ENCODE measurements around the gene YBX2.
"Not testable (repeated sequence)": the region's sequence is repeated elsewhere in the genome, so short reads cannot be mapped to it uniquely, and the experiment has no call there.

The YBX2 gene

DNA sequence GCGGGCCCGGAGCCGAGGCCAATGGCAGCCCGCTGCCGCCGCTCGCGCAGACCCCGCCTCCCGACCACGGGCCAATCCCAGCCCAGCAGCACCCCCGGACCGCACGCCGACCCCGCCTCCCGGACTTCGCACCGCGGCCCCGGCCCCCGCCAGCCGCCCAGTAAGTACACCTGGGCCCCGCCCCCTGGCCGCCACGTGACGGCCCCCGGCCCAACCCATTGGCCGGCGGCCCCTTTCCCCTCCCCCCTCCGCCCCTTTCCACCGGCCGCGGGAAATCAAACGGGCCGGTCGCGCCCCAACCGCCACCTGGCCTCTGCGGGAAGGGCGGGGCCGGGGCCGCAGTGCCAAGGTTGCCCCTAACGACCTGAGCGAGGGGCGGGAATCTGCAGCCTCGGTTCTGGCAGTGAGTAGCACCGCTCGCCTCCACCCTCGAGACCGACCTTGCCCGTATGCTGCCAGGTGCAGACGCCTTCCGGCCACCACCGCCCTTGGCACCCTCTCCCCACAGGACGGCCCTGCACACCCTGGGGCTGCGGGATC, at the start of gene YBX2:
YBX2 (minus strand) TSS at position 26 of the 540 bp plus-strand sequence. CDS start 139 bp downstream, outside the sequence.
- no peak within 1 kb of the TSS for H3K27ac ChIP-seq (ENCODE audit: low read depth, low read length)
- peak within 1 kb of the TSS; percentile 39 for H2AFZ ChIP-seq (ENCODE audit: low read length, unreplicated experiment)
- peak within 1 kb of the TSS; percentile 76 for H3K4me3 ChIP-seq (ENCODE audit: low read depth, low read length)
- H3K79me2 ChIP-seq (ENCODE audit: control insufficient read depth, insufficient read depth, low read length, unreplicated experiment): no peaks in the 10 kb centered on the region
- H3K27me3 ChIP-seq (ENCODE audit: insufficient read depth, low read length): peaks cover 39% of the 10 kb centered on the region
- no peaks in the 10 kb centered on the region for H3K36me3 ChIP-seq (ENCODE audit: insufficient read depth, low read length)
- peaks cover 3% of the 10 kb centered on the region for H3K4me1 ChIP-seq (ENCODE audit: control insufficient read depth, insufficient read depth, low read length, unreplicated experiment)

DNA sequence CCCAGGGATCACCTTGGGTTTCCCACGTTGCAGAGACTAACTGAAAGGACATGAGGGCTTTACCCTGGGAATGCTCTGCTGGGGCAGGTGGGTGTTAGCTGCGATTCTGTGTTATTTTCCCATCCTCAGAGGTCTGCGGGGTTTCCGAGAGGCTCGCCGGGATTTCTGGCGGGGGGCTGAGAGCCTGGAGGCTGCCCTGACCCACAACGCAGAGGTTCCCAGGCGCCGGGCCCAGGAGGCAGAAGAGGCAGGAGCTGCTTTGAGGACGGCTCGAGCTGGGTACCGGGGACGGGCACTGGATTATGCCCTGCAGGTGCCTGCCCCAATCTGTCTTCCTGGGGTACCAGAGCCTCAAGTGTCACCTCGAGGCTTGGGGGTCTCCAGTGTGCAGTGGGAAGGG, 48.8 kb upstream of the YBX2 start:
- no peaks in the 10 kb centered on the region for H3K79me2 ChIP-seq (ENCODE audit: control insufficient read depth, insufficient read depth, low read length, unreplicated experiment)

DNA sequence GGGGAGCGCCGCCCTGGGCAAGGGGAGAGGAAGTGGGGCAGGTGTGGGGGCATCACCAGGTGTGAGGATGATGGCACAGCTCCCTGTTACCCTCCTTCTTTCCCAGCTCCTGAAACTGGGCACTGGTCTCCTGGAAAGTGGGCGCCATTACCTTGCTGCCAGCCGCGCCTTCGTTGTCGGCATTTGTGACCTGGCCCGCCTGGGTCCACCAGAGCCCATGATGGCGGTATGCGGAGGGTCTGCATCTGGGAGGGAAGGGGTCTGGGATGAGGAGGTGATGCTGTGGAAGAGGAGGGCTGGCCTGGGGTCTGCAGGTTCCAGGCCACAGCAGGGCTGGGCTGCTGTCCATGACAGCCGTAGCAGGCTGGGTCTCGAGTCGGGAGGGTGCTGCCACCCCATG, 47.4 kb upstream of the YBX2 start:
- Histone ChIP-seq H3K4me1 (ENCODE audit: control insufficient read depth, insufficient read depth, low read length, unreplicated experiment) (no peaks in the 10 kb centered on the region), H3K4me3 (ENCODE audit: low read depth, low read length) (no peak overlapping the region), H3K27ac (ENCODE audit: low read depth, low read length) (no peak overlapping the region), H2AFZ (ENCODE audit: low read length, unreplicated experiment) (no peak overlapping the region), H3K79me2 (ENCODE audit: control insufficient read depth, insufficient read depth, low read length, unreplicated experiment) (no peaks in the 10 kb centered on the region), H3K36me3 (ENCODE audit: insufficient read depth, low read length) (no peaks in the 10 kb centered on the region), H3K27me3 (ENCODE audit: insufficient read depth, low read length) (peaks cover 10% of the 10 kb centered on the region; the same call in 1 of the 2 replicates)

More for the DNA sequence above, 48.8 kb upstream of the YBX2 start:
- H3K4me1 ChIP-seq (ENCODE audit: control insufficient read depth, insufficient read depth, low read length, unreplicated experiment): no peaks in the 10 kb centered on the region
- H3K4me3 ChIP-seq (ENCODE audit: low read depth, low read length): no peak overlapping the region
- peaks cover 10% of the 10 kb centered on the region; the same call in 1 of the 2 replicates for H3K27me3 ChIP-seq (ENCODE audit: insufficient read depth, low read length)
- no peaks in the 10 kb centered on the region for H3K36me3 ChIP-seq (ENCODE audit: insufficient read depth, low read length)
- no peak overlapping the region for H2AFZ ChIP-seq (ENCODE audit: low read length, unreplicated experiment)
- H3K27ac ChIP-seq (ENCODE audit: low read depth, low read length): no peak overlapping the region

DNA sequence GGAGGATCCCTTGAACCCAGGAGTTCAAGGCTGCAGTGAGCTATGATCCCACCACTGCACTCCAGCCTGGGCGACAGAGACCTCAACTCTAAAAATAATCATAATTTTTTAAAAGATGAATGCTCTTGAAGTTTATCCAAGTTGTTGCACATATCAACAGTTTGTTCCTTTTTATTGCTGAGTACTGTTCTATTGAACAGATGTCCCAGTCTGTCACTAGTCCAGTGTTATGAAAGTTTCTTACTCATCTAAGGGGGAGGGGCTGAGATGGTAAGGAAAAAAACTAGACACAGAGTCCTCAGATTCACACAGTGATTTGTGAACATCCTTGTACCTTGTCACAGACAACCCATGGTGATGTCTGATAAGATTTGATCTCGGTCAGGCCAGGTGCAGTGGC, 45.7 kb upstream of the YBX2 start:
- Histone ChIP-seq H3K27me3 (ENCODE audit: insufficient read depth, low read length) (peaks cover 10% of the 10 kb centered on the region; the same call in 1 of the 2 replicates), H3K27ac (ENCODE audit: low read depth, low read length) (no peak overlapping the region), H3K4me3 (ENCODE audit: low read depth, low read length) (no peak overlapping the region), H2AFZ (ENCODE audit: low read length, unreplicated experiment) (no peak overlapping the region), H3K79me2 (ENCODE audit: control insufficient read depth, insufficient read depth, low read length, unreplicated experiment) (no peaks in the 10 kb centered on the region), H3K36me3 (ENCODE audit: insufficient read depth, low read length) (no peaks in the 10 kb centered on the region), H3K4me1 (ENCODE audit: control insufficient read depth, insufficient read depth, low read length, unreplicated experiment) (no peaks in the 10 kb centered on the region)

DNA sequence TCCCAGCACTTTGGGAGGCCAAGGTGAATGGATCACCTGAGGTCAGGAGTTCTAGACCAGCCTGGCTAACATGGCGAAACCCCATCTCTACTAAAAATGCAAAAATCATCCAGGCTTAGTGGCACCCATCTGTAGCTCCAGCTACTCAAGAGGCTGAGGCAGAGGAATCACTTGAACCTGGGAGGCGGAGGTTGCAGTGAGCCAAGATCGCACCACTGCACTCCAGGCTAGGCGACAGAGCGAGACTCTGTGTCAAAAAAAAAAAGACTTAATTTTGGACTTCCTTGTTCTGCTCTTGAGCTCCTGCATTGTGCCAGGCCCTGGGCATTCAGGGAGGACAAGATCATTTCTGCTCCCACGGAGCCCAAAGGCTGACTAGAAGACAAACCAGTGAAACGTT, 43.2 kb upstream of the YBX2 start:
- H3K27ac ChIP-seq (ENCODE audit: low read depth, low read length); H3K4me3 ChIP-seq (ENCODE audit: low read depth, low read length); H3K27me3 ChIP-seq (ENCODE audit: insufficient read depth, low read length); H3K79me2 ChIP-seq (ENCODE audit: control insufficient read depth, insufficient read depth, low read length, unreplicated experiment); H2AFZ ChIP-seq (ENCODE audit: low read length, unreplicated experiment); H3K4me1 ChIP-seq (ENCODE audit: control insufficient read depth, insufficient read depth, low read length, unreplicated experiment); H3K36me3 ChIP-seq (ENCODE audit: insufficient read depth, low read length): not testable (repeated sequence)

DNA sequence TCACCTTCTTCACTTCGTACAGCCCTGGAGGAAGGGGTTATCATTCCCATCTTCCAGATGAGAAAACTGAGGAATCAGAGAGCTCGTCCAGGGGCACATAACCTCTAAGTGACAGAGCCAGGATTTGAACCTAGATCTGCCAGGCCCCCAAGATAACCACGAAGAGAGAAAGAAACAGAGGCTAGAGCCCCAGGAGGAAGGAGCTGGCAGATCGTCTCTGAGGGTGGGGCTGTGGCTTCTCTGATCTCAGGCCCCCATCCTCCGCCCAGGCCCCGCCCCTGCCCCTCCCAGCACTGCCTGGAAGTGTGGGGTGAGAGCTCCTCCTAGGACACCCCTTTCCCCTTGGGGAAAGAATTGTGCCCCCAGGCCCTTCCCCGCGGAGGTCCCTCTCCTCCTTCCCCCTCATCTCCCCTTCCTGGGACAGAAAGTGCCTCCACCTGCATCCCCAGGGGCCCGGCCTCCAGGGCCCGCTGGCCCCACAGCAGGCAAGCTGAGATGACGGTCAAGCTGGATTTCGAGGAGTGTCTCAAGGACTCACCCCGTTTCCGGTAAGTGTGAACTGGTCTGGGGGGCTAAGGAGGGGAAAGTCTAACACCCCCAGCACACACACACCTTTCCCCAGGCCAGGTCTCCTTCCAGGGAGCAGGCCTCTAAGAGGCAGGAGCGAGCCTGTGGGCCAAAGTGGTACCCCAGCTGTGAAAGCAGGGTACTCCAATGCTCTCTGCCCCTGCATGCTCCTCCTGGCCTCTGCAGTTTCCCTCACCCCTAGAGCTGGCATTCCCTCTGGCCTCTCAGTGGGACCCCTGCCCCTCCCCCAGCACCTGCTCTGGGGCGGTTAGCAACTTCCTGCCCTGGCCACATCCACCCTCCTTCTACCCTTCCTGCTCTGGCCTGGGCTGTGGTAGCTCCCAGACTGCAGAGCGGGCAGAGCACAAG, 42.1 kb upstream of the YBX2 start, which contains the start of gene ACAP1:
ACAP1 (plus strand) TSS at position 290 of the 936 bp plus-strand sequence; CDS start at position 496, 206 bp downstream.
- Histone ChIP-seq H3K4me1 (ENCODE audit: control insufficient read depth, insufficient read depth, low read length, unreplicated experiment) (no peaks in the 10 kb centered on the region), H3K27me3 (ENCODE audit: insufficient read depth, low read length) (no peaks in the 10 kb centered on the region), H3K4me3 (ENCODE audit: low read depth, low read length) (no peak within 1 kb of the TSS), H3K27ac (ENCODE audit: low read depth, low read length) (no peak within 1 kb of the TSS), H3K36me3 (ENCODE audit: insufficient read depth, low read length) (no peaks in the 10 kb centered on the region), H2AFZ (ENCODE audit: low read length, unreplicated experiment) (no peak within 1 kb of the TSS), H3K79me2 (ENCODE audit: control insufficient read depth, insufficient read depth, low read length, unreplicated experiment) (no peaks in the 10 kb centered on the region)

DNA sequence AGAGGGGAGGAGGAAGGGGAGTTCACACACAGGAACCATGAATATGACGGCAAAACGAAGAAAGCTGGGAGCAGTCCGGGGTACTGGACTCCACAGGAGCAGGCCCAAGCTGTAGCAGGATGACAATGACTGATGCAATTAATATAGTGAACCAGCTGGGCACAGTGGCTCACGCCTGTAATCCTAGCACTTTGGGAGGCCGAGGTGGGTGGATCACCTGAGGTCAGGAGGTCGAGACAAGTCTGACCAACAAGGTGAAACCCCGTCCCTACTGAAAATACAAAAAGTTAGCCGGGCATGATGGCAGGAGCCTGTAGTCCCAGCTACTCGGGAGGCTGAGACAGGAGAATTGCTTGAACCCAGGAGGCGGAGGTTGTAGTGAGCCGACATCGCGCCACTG, 41.3 kb upstream of the YBX2 start:
- not testable (repeated sequence) for H3K27ac ChIP-seq (ENCODE audit: low read depth, low read length); H3K36me3 ChIP-seq (ENCODE audit: insufficient read depth, low read length); H3K27me3 ChIP-seq (ENCODE audit: insufficient read depth, low read length); H3K4me1 ChIP-seq (ENCODE audit: control insufficient read depth, insufficient read depth, low read length, unreplicated experiment); H3K79me2 ChIP-seq (ENCODE audit: control insufficient read depth, insufficient read depth, low read length, unreplicated experiment); H3K4me3 ChIP-seq (ENCODE audit: low read depth, low read length); H2AFZ ChIP-seq (ENCODE audit: low read length, unreplicated experiment)

DNA sequence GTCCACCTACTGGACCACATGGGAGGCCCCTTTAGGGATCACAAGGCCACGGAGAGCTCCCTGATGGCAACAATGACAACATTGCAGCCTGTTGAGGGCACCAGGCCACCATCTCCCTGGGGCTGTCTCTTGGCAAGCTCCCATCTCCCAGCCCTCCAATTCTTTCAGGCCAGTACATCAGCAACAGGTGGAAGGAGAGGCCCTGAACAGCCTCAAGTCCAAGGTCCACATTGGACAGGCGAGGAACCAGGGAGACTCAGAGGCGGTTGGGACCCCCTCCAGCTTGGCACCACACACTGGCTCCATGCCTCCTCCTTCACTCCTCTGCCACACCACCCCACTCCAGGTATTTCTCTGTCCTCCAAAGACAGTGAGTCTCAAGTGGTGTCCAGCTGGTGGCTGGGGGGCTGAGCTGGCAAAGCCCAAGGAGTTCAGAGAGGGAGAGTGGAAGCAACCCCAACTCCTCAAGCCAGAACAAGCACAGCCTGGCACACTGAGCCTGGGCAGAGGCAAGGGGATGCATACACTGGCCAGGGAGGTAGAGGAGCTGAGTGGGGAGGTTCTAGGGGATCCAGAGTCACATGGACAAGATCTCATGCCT, 40.6 kb upstream of the YBX2 start:
- H3K4me3 ChIP-seq (ENCODE audit: low read depth, low read length): no peak overlapping the region
- H3K27ac ChIP-seq (ENCODE audit: low read depth, low read length): no peak overlapping the region
- no peak overlapping the region for H2AFZ ChIP-seq (ENCODE audit: low read length, unreplicated experiment)
- no peaks in the 10 kb centered on the region for H3K27me3 ChIP-seq (ENCODE audit: insufficient read depth, low read length)
- H3K79me2 ChIP-seq (ENCODE audit: control insufficient read depth, insufficient read depth, low read length, unreplicated experiment): no peaks in the 10 kb centered on the region
- H3K36me3 ChIP-seq (ENCODE audit: insufficient read depth, low read length): no peaks in the 10 kb centered on the region
- peaks cover 5% of the 10 kb centered on the region for H3K4me1 ChIP-seq (ENCODE audit: control insufficient read depth, insufficient read depth, low read length, unreplicated experiment)

DNA sequence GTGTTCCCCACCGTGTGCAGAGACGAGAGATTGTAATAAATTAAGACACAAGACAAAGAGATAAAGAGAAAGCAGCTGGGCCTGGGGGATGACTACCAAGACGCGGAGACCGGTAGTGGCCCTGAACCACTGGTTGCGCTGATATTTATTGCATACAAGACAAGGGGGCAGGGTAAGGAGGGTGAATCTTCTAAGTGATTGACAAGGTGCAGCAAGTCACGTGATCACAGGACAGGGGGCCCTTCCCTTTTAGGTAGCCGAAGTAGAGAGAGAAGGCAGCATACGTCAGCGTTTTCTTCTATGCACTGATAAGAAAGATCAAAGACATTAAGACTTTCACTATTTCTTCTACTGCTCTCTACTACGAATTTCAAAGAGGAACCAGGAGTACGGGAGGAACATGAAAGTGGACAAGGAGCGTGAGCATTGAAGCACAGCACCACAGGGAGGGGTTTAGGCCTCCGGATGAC, 38.2 kb upstream of the YBX2 start:
- not testable (repeated sequence) for H2AFZ ChIP-seq (ENCODE audit: low read length, unreplicated experiment); H3K4me3 ChIP-seq (ENCODE audit: low read depth, low read length); H3K27me3 ChIP-seq (ENCODE audit: insufficient read depth, low read length); H3K36me3 ChIP-seq (ENCODE audit: insufficient read depth, low read length); H3K27ac ChIP-seq (ENCODE audit: low read depth, low read length)
- Histone ChIP-seq H3K79me2 (ENCODE audit: control insufficient read depth, insufficient read depth, low read length, unreplicated experiment) (peaks cover 11% of the 10 kb centered on the region), H3K4me1 (ENCODE audit: control insufficient read depth, insufficient read depth, low read length, unreplicated experiment) (peaks cover 14% of the 10 kb centered on the region)

DNA sequence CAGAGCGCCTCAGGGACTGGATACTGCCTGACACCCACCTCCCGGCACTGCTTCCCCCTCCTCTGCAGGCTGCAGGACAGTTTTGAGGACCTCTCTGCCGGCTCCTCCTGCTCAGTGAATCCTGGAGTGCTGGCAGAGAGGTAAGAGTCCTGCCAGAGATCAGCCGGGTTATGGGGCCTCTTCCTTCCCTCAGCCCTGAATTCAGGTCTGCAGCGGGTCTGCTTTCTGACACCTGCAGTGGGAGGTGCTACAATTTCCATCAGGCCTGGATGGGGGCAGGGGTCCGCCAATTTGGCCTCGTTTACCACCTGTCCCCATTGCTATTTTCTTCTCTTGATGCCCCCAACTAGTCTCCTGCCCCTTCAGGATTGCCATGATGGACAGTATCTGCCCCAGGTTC, 37.7 kb upstream of the YBX2 start:
- Histone ChIP-seq H3K36me3 (ENCODE audit: insufficient read depth, low read length) (no peaks in the 10 kb centered on the region), H3K4me1 (ENCODE audit: control insufficient read depth, insufficient read depth, low read length, unreplicated experiment) (peaks cover 16% of the 10 kb centered on the region), H3K27me3 (ENCODE audit: insufficient read depth, low read length) (no peaks in the 10 kb centered on the region), H2AFZ (ENCODE audit: low read length, unreplicated experiment) (no peak overlapping the region), H3K79me2 (ENCODE audit: control insufficient read depth, insufficient read depth, low read length, unreplicated experiment) (peaks cover 15% of the 10 kb centered on the region), H3K27ac (ENCODE audit: low read depth, low read length) (no peak overlapping the region), H3K4me3 (ENCODE audit: low read depth, low read length) (no peak overlapping the region)

Data from ACC112 (cell line).